ENCODE measurements around the gene IFNK.
"Not testable (repeated sequence)": the region's sequence is repeated elsewhere in the genome, so short reads cannot be mapped to it uniquely, and the experiment has no call there.

The IFNK gene, protein sequence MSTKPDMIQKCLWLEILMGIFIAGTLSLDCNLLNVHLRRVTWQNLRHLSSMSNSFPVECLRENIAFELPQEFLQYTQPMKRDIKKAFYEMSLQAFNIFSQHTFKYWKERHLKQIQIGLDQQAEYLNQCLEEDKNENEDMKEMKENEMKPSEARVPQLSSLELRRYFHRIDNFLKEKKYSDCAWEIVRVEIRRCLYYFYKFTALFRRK

DNA sequence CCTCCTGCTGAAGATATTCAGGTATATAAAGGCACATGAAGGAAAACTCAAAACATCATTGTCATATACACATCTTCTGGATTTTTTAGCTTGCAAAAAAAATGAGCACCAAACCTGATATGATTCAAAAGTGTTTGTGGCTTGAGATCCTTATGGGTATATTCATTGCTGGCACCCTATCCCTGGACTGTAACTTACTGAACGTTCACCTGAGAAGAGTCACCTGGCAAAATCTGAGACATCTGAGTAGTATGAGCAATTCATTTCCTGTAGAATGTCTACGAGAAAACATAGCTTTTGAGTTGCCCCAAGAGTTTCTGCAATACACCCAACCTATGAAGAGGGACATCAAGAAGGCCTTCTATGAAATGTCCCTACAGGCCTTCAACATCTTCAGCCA, at the start of gene IFNK:
Gene IFNK, plus strand, starts transcription at position 55 of the 400 bp plus-strand sequence. Its CDS starts 47 bp downstream, at position 102.
- no peak for DNase-seq

DNA sequence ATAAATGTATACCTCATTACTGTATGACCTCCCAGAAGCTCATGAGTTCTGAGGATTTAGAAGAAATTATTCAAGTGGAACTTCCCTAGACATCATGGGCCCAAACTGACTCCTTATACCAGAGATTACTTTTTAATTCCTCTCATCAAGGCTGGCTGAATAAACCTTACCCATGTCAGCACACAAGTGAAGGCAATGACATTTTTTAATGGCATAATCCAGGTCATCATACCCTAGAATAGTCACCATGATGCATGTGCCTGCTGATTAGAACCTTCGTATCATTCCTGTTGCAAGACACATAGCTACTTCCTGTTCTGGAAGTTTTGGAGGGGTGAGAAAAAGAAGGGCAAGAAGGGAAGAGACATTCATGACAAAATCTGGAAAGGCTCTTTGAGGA, 49.8 kb upstream of the IFNK start:
- DNase-seq, result no peak

DNA sequence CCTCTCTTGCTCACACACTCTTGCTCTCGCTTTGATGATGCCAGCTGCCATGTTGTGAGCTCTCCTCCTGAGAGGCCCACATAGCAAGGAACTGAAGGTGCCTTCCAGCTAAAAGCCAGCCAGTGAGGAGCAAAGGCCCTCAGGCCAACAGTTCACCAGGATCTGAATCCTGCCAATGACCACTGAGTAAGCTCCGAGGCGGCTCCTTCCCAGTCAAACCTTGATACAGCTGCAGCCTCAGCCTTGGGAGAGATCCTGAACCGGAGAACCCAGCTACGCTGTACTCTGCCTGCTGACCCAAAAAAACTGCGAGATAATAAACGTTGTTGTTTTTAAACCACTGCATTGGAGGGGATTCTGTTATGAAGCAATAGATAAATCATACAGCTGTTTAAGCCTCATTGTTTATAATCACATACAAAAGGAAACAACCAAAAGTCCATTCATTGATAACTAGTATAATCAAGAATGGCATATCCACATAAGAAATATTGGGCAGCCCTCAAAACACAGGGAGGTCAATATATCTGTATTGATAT, 49.0 kb upstream of the IFNK start:
- no peak for DNase-seq

DNA sequence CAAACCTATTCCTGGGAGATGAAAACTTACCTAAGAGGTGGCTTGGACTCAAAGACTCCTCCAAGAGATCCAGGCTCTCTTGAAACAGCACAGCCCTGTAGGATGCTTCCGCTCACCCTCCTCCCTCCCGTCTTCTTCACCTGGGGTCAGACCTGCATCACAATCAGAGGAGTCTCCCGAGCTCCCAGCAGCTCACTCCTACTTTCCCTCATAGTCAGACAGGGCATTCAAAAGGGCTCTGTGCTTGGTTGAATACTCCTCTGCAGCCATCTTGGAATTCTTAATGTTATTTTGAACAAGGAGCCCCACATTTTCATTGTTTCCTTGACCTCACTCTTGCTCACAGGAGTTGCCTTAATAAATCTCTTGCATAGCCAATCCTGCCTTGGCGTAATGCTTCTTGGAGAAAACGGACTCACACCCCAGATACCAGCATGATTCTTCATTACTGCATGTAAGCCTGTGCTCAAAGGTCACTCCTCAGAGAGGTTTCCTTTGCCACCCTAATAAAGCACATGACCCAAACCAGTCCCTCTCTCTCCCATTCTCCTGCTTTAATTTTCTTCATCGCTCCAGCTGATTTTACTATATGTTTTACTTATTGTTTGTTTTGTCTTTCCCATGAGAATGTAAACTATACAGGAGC, 47.1 kb upstream of the IFNK start:
- no peak for DNase-seq

DNA sequence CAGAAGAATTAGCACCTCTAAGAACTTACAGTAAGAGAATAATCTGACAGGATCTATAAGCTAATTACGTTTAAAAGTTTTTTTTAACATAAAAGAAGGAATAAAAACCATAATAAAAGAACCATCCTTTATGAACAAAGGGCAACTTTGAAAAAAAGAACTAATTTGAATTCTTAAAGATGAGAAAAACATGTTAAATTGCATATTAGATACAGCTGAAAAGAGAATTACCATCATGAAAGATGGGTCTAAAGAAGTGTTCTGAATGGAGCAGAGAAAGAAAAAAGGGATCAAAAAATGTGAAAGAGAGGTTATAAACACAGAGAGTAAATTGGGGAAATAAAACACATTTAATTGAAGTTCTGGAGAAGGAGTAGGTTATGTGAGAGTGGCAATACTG, 45.8 kb upstream of the IFNK start:
- no peak for DNase-seq

DNA sequence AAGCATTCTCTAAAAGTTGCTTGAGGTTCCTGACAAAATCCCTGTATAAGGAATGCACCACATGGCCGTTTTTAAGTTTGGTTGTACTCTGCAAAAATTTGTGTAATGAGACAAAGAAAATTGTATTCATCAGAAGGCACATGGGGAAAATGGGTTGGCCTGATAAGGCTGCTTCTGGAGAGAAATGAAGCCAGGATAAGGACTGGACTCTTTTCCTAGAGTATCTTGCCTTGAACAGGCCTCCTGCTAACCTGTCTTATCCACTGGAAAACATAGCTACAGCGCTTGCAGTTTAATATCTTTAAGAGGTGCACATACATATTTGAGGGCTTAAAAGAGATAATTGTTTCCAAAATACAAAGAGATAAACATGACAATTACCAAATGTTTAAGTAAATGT, 41.4 kb upstream of the IFNK start:
- DNase-seq, result no peak

DNA sequence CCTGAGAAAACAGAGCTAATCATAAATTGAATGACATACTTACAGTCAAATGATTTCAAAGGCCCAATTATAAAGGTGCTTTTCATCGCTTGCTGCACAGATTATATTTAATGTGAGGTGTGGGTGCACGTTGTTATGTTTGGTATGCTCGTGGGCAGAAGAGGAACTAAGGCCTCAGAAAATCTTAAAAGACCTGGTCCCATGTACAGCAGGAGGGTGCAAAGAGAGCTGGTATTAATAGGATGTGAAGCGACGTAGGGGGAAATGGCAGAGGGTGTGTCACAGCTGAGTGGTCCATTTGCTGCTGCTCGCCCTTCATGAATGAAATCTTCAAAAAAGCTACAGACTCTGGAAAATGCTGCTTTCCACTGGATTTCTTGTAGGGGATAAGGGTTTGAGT, 40.5 kb upstream of the IFNK start:
- no peak for DNase-seq

DNA sequence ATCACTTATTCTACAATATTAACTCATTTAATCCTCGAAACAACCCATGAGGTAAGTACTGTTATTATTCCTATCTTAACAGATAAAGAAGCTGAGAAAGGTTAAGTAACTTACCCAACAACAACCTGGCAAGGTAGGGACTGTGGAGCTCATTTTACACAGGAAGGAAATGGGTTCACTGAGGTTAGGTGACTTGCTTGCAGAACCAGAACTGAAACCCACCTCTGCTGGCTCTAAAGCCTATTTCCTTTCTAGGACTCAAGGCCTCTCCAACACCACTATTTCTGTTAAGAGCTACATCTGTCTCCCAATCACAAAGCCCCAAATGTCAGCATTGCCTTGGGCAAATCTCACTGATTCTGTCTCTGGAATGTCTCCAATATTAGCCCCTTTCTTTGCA, 38.9 kb upstream of the IFNK start:
- DNase-seq, result no peak

DNA sequence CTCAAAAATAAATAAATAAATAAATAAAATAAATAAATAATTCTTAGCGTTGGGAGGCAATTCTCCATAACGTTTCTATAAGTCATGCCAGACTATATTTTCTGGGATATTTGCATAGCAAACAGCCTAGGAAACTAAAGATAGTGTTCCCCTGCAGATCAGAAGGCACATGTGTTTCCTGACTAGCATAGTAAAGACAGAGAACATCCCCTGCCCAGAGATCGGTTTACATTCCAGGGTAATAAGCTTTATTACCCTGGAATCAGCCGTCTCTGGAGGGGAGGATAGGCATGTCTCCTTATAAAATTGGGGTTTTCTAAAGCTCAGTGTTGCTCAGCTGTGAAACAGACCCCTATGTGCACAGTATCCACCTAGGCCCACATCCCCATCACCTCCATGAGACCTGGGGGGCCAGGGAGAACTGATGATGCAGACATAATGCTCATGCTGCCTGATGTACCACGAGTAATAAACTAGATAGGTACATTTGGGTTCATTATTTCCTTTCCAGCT, 36.9 kb upstream of the IFNK start:
- DNase-seq, result no peak

DNA sequence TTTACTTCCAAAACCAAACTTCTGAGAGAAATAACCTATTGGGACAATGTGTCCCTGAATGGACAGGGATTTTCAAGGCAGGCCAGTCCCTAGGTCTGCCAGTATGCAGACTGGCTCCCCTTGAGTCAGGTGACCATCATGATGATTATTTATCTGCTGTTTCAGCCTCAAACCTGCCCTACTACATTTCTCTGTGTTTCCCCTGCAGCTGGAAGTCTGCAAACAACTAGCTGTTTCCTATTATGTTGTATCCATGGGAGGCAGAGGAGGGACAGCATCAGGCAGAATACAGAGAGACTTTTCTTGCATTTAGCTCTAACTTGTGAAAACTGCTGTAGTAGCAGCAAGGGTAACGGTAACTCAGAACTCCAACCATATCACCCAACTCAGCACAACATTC, 36.2 kb upstream of the IFNK start:
- DNase-seq, result no peak

DNA sequence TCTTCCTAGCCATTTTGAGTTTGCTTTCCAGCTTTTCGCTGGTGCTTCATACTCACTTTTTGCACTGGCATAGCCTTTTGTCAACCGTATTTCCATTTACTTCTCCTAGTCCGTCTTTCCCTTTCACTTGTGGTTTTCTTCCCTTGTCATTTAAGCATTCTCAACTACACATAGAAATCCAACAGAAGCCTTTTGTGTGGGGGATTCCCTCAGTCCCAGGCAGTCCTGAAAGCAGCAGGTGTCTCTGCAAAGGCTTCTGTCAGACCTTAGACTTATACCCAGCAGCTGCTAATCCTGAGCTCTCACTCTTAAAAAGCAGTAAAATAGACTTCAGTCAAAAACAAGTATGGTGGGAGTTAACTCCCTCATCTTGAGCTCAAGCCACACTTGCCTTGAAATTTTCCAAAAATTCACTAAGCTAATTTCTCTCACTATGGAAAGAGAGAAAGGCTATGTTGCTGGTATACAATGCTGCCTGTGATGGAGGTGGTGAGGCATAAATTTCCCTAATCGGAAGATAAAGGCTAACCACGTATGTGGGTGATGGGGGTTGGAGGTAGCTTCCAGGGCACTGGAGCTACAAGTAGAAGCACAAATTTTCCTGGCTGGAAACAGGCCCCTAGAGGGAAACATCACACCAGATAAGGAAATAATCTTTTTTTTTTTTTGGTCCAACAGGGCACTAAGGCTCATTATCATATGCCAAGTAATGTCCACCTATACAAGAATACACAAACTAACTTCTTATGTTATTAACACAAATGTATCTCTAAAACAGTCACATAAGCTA, 34.8 kb upstream of the IFNK start:
- DNase-seq, result no peak

DNA sequence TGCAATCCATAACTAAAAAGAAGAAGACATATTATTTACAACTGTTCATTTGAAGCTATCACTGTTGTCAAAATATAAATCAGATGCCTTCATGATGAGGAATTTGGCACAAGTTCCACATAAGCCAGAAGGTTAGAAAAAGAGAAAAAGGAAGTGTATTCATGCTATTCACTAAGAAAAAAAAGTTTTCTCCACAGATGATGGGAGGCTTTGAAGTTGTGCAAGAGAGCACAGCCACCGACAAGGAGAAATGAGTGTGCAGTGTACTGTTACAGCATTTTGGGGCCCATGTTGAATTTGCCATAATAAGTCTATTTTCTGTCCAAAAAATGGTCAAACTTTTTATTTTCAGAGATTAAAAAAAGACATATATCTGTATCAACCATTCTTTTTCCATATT, 32.9 kb upstream of the IFNK start:
- DNase-seq, result no peak

DNA sequence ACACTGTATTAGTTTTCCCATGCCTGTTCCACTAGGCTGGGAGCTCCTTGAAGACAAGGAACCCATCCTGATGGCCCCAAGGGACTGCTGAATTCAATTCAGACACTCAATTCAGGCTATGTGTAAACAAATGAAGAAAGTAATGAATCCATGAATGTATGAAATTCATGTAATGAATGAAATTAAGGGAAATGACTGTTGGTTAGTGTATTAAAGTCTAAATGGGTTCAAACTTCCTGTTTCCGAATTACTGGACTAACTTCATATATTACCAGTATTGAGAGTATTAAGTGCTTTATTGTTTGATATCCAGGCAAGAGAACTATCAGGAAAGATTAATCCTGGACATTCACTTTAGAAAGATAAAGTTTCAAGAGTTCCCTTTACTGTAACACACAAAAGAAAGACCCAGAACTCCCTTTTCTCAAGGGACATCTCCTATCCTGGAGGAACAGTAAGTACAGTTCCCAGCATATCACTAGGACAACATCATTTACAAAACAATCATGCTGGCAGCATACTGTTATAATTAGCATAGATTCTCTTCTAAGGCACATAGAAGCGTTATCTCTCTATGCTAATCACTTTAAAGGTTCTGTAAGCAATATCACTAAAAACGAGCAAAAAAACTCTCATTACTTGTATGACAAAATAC, 28.5 kb upstream of the IFNK start:
- no peak for DNase-seq

DNA sequence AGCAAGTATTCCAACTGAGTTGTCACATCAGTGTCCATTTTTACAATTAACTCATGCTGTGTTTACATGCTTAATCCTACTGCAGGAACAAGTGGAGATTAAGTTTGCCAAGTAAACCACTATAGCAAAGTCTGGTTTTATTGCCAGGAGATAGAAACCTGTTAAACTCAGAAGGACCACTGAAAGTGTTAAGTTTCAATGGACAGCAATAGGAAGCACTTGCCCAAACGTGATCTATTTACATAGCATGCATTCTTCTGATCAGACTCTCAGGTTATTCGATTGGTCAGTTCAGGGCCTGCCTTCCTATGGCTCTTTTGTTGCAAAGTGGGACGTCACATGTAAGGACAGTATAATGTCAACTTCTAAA, 28.0 kb upstream of the IFNK start:
- DNase-seq, result no peak

DNA sequence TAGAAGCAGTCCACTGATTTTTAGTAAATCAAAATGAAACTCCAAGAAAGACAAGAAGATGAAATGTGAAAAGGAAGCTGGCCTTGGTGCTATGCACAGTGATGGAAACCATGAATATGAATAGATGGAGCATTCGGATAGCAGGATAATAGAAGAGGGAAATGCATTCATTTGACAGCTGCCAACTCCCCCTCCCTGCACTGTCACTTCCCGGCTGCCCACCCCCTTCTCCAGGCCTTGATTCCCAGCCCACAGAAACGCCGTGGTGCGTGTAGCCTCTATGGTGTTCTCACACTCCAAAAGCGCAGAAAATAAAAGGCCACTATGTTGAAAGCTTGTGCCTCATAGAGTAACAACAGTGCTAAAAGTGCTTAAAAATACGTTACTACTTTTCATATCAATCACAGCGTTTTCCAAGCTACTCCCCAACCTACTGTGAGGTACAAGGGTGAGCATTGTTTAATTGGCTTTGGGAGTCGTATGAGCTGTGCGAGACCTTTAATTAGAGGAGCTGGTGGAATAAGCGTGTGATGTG, 26.1 kb upstream of the IFNK start:
- DNase-seq, result no peak

DNA sequence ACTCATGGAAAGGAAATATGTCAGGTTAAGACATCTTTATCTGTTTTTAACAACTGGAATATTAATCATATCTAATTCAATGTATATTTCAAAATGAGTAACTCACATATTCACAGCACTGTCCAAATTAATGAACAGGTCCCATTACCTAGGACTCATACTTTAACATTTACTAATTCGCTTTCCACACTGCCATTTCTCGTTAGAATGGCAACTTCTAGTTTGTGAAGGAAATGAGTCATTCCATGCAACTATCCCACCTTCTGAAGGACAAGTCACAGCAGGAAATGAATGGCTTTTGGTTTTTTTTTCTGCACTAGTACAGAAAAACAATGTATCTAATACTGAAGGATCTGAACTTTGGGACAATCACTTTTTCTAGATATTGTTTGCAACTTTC, 24.6 kb upstream of the IFNK start:
- no peak for DNase-seq

DNA sequence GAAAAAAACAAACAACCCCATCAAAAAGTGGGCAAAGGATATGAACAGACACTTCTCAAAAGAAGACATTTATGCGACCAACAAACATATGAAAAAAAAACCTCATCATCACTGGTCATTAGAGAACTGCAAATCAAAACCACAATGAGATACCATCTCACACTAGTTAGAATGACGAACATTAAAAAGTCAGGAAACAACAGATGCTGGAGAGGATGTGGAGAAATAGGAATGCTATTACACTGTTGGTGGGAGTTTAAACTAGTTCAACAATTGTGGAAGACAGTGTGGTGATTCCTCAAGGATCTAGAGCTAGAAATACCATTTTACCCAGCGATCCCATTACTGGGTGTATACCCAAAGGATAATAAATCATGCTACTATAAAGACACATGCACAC, 23.2 kb upstream of the IFNK start:
- DNase-seq, result not testable (repeated sequence)

DNA sequence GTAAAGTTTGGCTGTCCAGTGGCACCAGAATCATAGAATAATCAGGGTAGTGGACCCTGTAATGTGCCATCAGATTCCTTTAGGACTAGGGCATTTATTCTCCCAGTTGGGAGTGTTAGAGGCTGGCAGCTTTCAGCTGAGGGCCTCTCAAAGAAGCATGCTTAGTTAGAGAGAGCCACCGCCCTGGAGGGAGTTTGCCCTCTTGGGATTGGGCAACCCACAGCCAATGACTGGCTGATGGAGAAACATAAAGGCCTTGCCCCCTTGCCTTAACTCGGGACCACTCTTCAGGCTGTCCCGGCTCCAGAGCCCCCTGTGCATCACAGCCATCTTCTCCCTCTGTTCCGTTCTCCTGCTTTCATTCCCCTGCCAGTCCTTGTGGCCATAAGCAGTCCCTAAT, 20.5 kb upstream of the IFNK start:
- no peak for DNase-seq

DNA sequence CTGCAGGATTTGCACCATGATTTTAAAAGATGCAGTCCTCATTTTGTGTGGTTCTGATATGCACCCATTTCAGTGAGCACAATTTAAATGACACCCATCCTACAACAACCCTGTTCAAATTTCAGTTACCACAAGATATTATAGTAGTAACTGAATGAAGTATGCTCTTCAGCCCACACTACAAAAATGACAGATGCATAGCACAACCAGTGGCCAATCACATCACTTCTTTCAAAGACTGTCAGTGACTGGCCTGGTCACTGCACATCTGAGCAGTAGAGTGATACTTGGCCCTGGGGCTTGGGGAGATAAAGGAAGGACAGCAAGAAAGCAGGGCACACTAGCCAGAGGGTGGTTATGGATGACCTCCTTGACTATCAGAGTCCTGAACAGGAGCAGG, 19.8 kb upstream of the IFNK start:
- DNase-seq, result no peak

DNA sequence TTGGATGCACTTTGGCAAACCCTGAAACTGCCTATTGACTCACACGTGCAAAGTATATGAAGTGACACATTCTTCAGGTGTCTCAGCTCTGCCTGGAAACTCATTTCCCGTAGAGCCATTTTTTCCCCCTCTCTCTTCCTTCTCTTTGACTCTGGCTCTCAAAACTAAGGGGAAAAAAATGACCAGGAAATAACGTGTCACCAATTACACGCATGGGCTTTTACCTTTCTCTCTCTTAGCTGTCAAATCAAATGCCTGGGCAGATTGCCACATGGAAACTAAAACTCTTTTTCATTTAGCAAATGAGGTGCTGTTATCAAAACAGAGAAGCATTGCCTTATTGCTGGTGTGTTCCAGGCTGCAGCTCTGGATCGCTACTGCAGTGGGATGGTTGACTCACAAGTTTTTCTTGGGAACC, 18.3 kb upstream of the IFNK start:
- no peak for DNase-seq

DNA sequence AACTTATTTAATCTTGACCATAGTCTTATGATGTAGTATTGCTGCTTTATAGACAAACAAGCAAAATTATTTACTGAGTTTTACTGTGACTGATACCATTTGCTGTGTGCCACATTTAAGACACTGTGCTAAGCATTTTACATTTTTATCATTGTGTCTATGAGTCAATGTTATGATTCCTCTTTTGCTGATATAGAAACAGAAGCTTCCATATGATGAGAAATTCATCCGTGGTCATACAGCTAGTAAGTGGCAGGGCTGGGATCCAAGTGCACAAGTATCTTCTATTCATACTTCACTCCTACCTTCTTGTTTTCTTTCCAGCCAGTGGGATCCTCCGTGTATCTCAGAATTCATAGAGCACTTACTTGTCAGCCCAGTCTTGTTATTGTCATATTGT, 17.1 kb upstream of the IFNK start:
- DNase-seq, result no peak

DNA sequence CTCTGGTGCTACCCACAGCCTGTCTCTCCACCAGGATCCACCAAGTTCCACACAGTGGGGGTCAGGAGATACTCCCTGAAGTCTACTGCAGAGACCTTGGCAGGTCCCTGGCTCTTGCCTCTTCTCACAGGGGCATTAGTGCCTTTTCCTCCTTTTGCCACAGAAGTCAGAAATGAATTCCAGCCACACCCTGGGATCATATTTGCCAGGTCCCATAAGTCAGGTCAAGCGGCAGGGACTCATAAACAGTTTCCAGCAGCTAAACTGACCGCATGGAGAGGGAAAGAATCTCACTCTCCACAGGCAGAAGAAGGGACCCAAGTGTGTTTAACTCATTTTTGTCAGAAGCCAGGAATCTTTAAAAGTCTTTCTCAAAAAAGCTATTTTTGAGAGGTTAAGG, 13.3 kb upstream of the IFNK start:
- no peak for DNase-seq

DNA sequence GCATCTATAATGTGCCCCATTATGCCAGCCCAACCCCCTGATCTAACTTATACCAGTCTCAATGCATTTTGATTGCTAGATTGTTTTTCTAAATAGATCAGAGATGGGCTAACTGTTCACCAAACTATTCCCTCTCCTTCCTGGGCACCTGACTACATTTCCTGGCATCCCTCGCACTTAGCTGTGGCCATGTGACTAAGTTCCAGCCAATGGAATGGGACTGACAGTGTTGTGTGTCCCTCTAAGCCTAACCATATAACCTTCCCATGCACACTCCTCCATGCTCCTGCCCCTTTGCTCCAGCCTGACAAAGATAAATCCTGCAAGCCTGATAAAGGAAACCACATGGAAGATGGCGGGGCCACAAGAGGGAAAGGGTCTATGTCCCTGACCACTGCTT, 12.3 kb upstream of the IFNK start:
- no peak for DNase-seq

Data from stimulated activated CD4-positive, alpha-beta T cell treated with anti-CD3 and anti-CD28 coated beads, Interleukin-12 subunit alpha, Interleukin-12 subunit beta, amount 100 ng/mL, for 4 hours (primary cell).